ENCODE data around the gene SLF2.

Gene SLF2

GRCh38 chr10:100995181-100995580, 82.4 kb downstream of the SLF2 start:
- DNase-seq (ENCODE audit: low spot score): no peak
- in situ Hi-C loops (cut with MboI; ENCODE audit: low pct_unique_long_range_greater_than_20kb, low sequenced_read_pairs, unreplicated experiment): no loop called here
- no peak for TF ChIP-seq CTCF (IDR thresholded peaks at IDR 0.05; ENCODE audit: extremely low read depth, insufficient read depth, missing control alignments)

GRCh38 chr10:100996678-100997359, 84.1 kb downstream of the SLF2 start:
- no peak for TF ChIP-seq CTCF (IDR thresholded peaks at IDR 0.05; ENCODE audit: extremely low read depth, insufficient read depth, missing control alignments)
- DNase-seq (ENCODE audit: low spot score): peak; percentile 82
- in situ Hi-C loops (cut with MboI; ENCODE audit: low pct_unique_long_range_greater_than_20kb, low sequenced_read_pairs, unreplicated experiment): no loop called here

GRCh38 chr10:100997360-100998182, 84.8 kb downstream of the SLF2 start:
- in situ Hi-C loops (cut with MboI; ENCODE audit: low pct_unique_long_range_greater_than_20kb, low sequenced_read_pairs, unreplicated experiment): no loop called here
- peak; percentile 82 for TF ChIP-seq CTCF (IDR thresholded peaks at IDR 0.05; ENCODE audit: extremely low read depth, insufficient read depth, missing control alignments)
- peak; percentile 90 for DNase-seq (ENCODE audit: low spot score)

GRCh38 chr10:100998183-100998990, 85.6 kb downstream of the SLF2 start:
- TF ChIP-seq CTCF (IDR thresholded peaks at IDR 0.05; ENCODE audit: extremely low read depth, insufficient read depth, missing control alignments): no peak

GRCh38 chr10:100998991-100999741, 86.4 kb downstream of the SLF2 start:
- in situ Hi-C loops (cut with MboI; ENCODE audit: low pct_unique_long_range_greater_than_20kb, low sequenced_read_pairs, unreplicated experiment): no loop called here
- peak; percentile 92 for TF ChIP-seq CTCF (IDR thresholded peaks at IDR 0.05; ENCODE audit: extremely low read depth, insufficient read depth, missing control alignments)
- DNase-seq (ENCODE audit: low spot score): peak; percentile 96

More at GRCh38 chr10:100998183-100998990, 85.6 kb downstream of the SLF2 start:
- peak; percentile 84 for DNase-seq (ENCODE audit: low spot score)
- in situ Hi-C loops (cut with MboI; ENCODE audit: low pct_unique_long_range_greater_than_20kb, low sequenced_read_pairs, unreplicated experiment): no loop called here

GRCh38 chr10:100999742-101000126, 87.0 kb downstream of the SLF2 start, which contains the start of gene LZTS2:
Gene LZTS2 (plus strand): TSS chr10:100999808. CDS start chr10:101002539, 2,731 bp downstream.
- in situ Hi-C loops (cut with MboI; ENCODE audit: low pct_unique_long_range_greater_than_20kb, low sequenced_read_pairs, unreplicated experiment): no loop called here
- no peak for DNase-seq (ENCODE audit: low spot score)
- TF ChIP-seq CTCF (IDR thresholded peaks at IDR 0.05; ENCODE audit: extremely low read depth, insufficient read depth, missing control alignments): no peak
